HUES6 (cell line): ENCODE data around the gene RNGTT.
"Not testable (repeated sequence)": the region's sequence is repeated elsewhere in the genome, so short reads cannot be mapped to it uniquely, and the experiment has no call there.

ENCODE experiments used
- H3K27ac ChIP-seq: 2 replicates; pipeline ENCODE4 v1.7.0; 2013; ENCODE audit warnings: low read depth, mild to moderate bottlenecking, low read length, inconsistent platforms
- H3K27me3 ChIP-seq: 2 replicates; pipeline ENCODE4 v1.6.1; 2013; ENCODE audit warnings: low read length; ENCODE audit not compliant: control insufficient read depth, insufficient read depth
- H3K36me3 ChIP-seq: 2 replicates; pipeline ENCODE4 v1.6.1; 2013; ENCODE audit warnings: low read length; ENCODE audit not compliant: control insufficient read depth, insufficient read depth
- H3K4me1 ChIP-seq: 2 replicates; pipeline ENCODE4 v1.6.1; 2013; ENCODE audit warnings: low read length; ENCODE audit not compliant: control insufficient read depth, insufficient read depth
- H3K4me3 ChIP-seq: 2 replicates; pipeline ENCODE4 v1.5.1; 2013; ENCODE audit warnings: low read depth, low read length
- H3K9ac ChIP-seq: one replicate; pipeline ENCODE4 v1.6.1; 2013; ENCODE audit warnings: mild to moderate bottlenecking, low read length
- H3K9me3 ChIP-seq: 2 replicates; pipeline ENCODE4 v1.6.1; 2013; ENCODE audit warnings: low read depth, low read length; ENCODE audit not compliant: control insufficient read depth, insufficient read depth

The RNGTT gene

DNA sequence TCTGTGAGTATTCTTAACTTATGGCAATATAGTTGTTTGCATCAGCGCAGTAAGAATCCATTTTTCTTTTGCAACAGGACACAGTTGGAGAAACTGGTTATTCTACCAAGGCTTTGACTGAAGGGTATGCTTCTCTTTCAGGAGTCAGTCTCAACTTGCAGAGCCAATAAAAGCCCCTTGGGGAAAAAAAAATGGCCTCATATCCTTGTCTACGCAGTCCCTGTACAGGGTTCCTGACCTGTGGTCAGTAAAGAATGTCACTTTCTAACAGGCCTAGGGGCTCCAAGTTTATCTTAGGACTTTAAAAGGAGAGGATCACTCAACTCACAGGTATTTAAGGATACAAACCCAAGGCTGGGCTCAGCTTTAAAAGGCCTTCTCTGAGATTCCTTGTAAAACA lies 6.9 kb upstream of the RNGTT start:
- Histone ChIP-seq H3K9ac (no peak overlapping the region), H3K9me3 (peaks cover 6% of the 10 kb centered on the region; the same call in 1 of the 2 replicates), H3K36me3 (no peaks in the 10 kb centered on the region), H3K4me3 (no peak overlapping the region), H3K27ac (no peak overlapping the region), H3K4me1 (peaks cover 33% of the 10 kb centered on the region), H3K27me3 (peaks cover 57% of the 10 kb centered on the region)

DNA sequence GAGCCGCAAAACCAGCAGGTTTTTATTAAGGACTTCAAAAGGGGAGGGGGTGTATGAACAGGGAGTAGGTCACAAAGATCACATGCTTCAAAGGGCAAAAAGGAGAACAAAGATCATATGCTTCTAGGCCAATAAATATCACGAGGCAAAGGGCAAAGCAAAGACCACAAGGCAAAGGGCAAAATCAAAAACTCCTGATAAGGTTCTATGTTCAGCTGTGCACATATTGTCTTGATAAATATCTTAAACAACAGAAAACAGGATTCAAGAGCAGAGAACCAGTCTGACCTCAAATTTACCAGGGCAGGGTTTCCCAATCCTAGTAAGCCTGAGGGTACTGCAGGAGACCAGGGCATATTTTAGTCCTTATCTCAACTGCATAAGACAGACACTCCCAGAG lies 5.8 kb upstream of the RNGTT start:
- not testable (repeated sequence) for H3K27ac ChIP-seq, H3K9me3 ChIP-seq, H3K36me3 ChIP-seq, H3K4me3 ChIP-seq, H3K9ac ChIP-seq
- Histone ChIP-seq H3K27me3 (peaks cover 46% of the 10 kb centered on the region), H3K4me1 (peaks cover 38% of the 10 kb centered on the region)

DNA sequence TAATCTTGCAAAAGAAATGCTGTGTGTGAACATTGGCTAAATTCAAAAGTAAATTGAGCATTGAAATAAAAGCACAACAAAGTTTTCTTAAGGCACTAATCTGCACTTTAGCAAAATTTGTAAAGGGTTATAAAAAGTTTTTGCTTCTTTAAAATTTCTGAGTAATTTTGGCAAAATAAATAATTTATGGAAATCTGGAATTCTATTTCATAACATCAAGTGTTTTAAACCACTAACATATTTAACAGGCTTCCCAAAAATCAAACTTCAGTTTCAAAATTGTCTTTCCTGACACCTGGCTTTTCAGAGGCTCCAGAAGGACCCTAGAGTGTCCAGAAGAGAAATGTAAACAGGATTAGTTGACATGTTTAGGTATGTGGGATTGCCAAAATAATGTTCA lies 4.5 kb upstream of the RNGTT start:
- Histone ChIP-seq H3K27me3 (peaks cover 33% of the 10 kb centered on the region), H3K36me3 (no peaks in the 10 kb centered on the region), H3K4me1 (peaks cover 31% of the 10 kb centered on the region), H3K4me3 (no peak overlapping the region), H3K9ac (no peak overlapping the region), H3K27ac (no peak overlapping the region), H3K9me3 (peaks cover 6% of the 10 kb centered on the region; the same call in 1 of the 2 replicates)

DNA sequence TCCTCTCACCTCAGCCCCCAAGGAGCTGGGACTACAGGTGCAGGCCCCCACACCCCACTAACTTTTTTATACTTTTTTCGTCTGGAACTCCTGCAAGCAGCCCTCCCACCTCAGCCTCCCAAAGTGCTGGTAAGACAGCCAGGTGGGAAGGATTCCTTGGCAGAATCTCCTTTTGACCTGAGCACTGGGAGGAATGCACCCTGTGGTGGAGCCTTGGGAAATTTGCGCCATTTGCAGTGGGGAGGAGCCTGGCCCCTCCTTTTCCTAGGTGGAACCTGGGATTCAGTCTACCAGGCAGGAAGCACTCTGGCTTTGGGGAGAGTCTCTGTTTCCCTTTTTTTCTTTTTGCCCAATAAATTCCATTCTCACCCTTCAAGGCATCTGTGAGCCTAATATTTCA lies 2.3 kb upstream of the RNGTT start:
- no peak overlapping the region for H3K9ac ChIP-seq
- 0 out of 2 replicates have a peak, but pooled peaks cover 2% of the 10 kb centered on the region for H3K36me3 ChIP-seq
- peak overlapping the region; percentile 24; the same call in 1 of the 2 replicates for H3K4me3 ChIP-seq
- peaks cover 11% of the 10 kb centered on the region for H3K27me3 ChIP-seq
- peaks cover 19% of the 10 kb centered on the region; the same call in 1 of the 2 replicates for H3K4me1 ChIP-seq
- no peak overlapping the region for H3K27ac ChIP-seq
- H3K9me3 ChIP-seq: peaks cover 9% of the 10 kb centered on the region; the same call in 1 of the 2 replicates

DNA sequence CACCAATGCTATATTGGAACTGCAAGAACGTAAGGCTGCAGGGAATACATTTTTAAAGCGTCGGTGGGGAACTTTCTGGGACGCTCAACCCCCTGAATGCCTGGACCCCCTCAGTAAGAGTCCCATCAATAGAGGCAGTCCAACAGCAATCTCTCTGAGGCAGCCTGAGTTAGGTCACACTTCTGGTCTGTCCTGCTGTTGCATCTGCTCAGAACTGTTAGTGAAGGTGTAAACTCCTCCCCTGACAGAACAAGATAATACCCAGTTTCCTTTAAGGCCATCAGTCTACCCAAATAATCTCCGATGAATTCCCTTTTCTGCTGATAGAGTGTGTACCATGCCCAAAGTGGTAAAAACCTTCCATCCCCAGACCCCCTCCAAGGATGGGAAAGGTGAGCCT lies 1.1 kb upstream of the RNGTT start:
- peaks cover 19% of the 10 kb centered on the region; the same call in 1 of the 2 replicates for H3K4me1 ChIP-seq
- peak overlapping the region; percentile 98 for H3K4me3 ChIP-seq

DNA sequence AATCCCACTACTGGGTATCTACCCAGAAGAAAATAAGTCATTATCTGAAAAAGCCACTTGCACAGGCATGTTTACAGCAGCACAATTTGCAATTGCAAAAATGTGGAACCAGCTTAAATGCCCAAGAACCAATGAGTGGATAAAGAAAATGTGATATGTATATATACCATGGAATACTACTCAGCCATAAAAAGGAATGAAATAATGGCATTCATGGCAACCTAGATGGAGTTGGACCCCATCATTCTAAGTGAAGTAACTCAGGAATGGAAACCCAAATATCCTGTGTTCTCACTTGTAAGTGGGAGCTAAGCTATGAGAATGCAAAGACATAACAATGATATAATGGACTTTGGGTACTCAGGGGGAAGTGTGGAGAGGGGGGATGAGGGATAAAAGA lies 4.6 kb downstream of the RNGTT start:
- no peaks in the 10 kb centered on the region for H3K4me1 ChIP-seq
- H3K4me3 ChIP-seq: no peak overlapping the region
- H3K9ac ChIP-seq: no peak overlapping the region
- peaks cover 17% of the 10 kb centered on the region for H3K9me3 ChIP-seq
- no peak overlapping the region for H3K27ac ChIP-seq
- no peaks in the 10 kb centered on the region for H3K27me3 ChIP-seq
- 0 out of 2 replicates have a peak, but pooled peaks cover 5% of the 10 kb centered on the region for H3K36me3 ChIP-seq

More for the DNA sequence above, 1.1 kb upstream of the RNGTT start:
- Histone ChIP-seq H3K36me3 (0 out of 2 replicates have a peak, but pooled peaks cover 2% of the 10 kb centered on the region), H3K27ac (no peak overlapping the region; the same call in 1 of the 2 replicates), H3K9ac (no peak overlapping the region), H3K27me3 (peaks cover under 1% of the 10 kb centered on the region; the same call in 1 of the 2 replicates), H3K9me3 (peaks cover 7% of the 10 kb centered on the region; the same call in 1 of the 2 replicates)

DNA sequence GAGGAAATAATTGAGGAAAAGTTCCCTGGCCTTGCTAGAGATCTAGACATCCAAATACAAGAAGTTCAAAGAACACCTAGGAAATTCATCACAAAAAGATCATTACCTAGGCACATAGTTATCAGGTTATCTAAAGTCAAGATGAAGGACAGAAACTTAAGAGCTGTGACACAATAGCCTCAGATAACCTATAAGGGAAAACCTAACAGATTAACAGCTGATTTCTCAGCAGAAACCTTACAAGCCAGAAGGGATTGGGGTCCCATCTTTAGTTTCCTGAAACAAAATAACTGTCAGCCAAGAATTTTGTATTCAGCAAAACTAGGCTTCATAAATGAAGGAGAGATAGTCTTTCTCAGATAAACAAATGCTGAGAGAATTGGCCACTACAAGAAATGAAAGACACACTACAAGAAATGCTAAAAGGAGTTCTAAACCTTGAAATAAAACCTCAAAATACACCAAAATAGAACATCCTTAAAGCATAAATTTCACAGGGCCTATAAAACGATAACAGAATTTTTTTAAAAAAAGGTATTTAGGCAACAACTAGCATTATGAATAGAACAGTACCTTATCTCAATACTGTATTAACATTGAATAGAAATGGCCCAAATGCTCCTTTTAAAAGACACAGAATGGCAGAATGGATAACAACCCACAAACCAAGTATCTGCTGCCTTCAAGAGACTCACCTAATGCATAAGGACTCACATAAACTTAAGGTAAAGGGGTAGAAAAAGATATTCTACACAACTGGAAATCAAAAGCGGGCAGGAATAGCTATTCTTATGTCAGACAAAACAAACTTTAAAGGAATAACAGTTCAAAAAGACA lies 9.7 kb downstream of the RNGTT start:
- Histone ChIP-seq H3K9ac (no peak overlapping the region), H3K36me3 (peaks cover 13% of the 10 kb centered on the region), H3K27me3 (no peaks in the 10 kb centered on the region), H3K4me3 (no peak overlapping the region), H3K4me1 (no peaks in the 10 kb centered on the region), H3K9me3 (peaks cover 40% of the 10 kb centered on the region), H3K27ac (no peak overlapping the region)

DNA sequence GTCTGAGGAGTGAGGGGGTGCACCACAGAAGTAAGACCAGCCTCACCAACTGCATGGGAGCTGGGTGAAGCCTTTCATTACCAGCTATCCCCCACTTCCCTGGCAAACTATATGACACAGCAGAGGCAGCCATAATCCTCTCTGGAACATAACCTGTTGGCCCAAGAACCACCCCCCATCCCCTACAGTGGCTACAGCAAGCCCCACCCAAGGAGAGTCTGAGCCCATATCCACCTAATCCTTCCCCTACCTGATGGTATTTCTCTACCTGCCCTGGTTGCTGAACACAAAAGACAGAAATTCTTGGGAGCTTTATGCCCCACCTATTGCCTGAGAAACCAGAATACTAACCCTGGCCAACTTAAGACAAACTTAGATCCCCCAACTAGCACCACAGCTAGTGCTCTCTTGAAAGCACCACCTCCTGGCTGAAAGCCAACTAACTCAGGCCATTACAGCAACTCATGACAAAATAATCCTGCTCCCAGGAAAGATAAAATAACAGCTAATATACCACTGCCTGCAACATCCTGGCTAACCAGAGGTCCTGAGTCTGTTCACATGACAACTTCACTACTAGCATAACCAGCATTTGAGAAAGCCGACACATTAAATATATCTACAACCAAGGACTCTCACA lies 11.2 kb downstream of the RNGTT start:
- Histone ChIP-seq H3K27me3 (no peaks in the 10 kb centered on the region), H3K9me3 (peaks cover 35% of the 10 kb centered on the region), H3K36me3 (peaks cover 13% of the 10 kb centered on the region), H3K4me3 (no peak overlapping the region), H3K4me1 (no peaks in the 10 kb centered on the region), H3K9ac (no peak overlapping the region), H3K27ac (no peak overlapping the region)

DNA sequence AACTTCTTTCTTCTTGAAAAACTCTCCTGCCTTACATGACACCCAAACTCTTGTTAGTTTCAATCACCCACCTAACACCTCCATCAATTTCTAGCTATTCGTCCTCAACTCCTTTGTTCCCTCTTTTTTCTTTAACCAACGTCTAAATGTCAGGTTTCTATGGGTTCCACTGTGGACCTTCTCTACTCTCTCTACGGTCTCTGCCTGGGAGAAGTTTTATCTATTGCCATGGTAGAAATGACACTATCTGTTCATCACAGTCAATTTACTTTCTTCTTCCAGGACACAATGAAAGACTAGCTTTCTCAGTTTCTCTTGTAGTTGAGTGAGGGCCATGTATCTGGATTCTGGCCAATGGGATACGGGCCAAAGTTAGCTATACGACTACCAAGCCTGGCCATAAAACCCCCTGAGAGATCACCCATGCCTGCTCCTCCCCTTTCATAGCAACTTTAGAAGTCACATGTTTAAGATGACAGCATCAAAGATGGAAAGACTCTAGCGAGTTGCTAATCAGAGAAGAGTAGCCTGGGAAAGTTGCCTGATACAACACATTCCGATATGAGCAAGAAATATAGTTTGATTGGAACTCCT lies 17.9 kb downstream of the RNGTT start:
- peaks cover 36% of the 10 kb centered on the region for H3K9me3 ChIP-seq
- H3K4me3 ChIP-seq: no peak overlapping the region
- H3K27me3 ChIP-seq: no peaks in the 10 kb centered on the region
- no peak overlapping the region for H3K27ac ChIP-seq
- H3K9ac ChIP-seq: no peak overlapping the region
- H3K4me1 ChIP-seq: no peaks in the 10 kb centered on the region
- 0 out of 2 replicates have a peak, but pooled peaks cover 4% of the 10 kb centered on the region for H3K36me3 ChIP-seq

DNA sequence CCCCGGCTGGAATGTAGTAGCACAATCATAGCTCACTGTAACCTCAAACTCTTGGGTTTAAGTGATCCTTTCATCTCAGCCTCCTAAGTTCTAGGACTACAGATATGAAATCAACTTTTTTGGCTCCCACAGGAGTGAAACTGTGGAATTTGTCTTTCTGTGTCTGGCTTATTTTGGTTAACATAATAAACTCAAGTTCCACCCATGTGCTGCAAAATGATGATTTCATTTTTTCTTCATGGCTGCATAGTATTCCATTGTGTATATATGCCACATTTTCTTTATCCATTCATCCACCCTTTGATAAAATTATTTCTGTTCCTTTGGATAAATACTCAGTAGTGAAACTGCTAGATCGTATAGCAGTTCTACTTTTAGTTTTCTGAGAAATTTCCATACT lies 29.9 kb downstream of the RNGTT start:
- H3K4me3 ChIP-seq: no peak overlapping the region
- H3K9ac ChIP-seq: no peak overlapping the region
- H3K9me3 ChIP-seq: peaks cover 28% of the 10 kb centered on the region
- no peak overlapping the region for H3K27ac ChIP-seq
- no peaks in the 10 kb centered on the region for H3K27me3 ChIP-seq
- peaks cover 59% of the 10 kb centered on the region for H3K36me3 ChIP-seq
- H3K4me1 ChIP-seq: no peaks in the 10 kb centered on the region

DNA sequence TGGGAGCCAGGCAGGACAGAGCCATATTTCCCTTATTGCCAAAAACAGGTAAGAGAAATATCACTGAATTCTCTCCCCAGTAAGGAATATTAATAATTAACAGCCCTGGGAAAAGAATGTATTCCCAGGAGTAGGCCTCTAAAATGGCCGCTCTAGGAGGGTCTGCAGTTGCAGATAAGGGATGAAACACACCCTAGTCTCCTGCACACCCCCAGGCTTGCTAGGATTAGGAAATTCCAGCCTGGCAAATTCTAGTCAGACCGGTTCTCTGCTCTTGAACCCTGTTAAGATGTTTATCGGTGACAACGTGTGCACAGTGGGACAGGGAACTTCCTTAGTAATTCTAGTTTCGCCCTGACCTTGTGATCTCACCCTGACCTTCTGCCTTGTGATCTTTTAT lies 31.4 kb downstream of the RNGTT start:
- not testable (repeated sequence) for H3K4me3 ChIP-seq, H3K4me1 ChIP-seq, H3K9ac ChIP-seq, H3K27me3 ChIP-seq, H3K27ac ChIP-seq
- Histone ChIP-seq H3K9me3 (peaks cover 28% of the 10 kb centered on the region), H3K36me3 (peaks cover 54% of the 10 kb centered on the region)
